CD4-positive, alpha-beta T cell treated with Interleukin-15 for 1 hour (primary cell): ENCODE results near the gene FABP7.
"Not testable (repeated sequence)": the region's sequence is repeated elsewhere in the genome, so short reads cannot be mapped to it uniquely, and the experiment has no call there.

Experiments used
- DNase-seq: peaks from one replicate; pipeline ENCODE4 v3.0.0-alpha.2; 2020

FABP7 gene

DNA sequence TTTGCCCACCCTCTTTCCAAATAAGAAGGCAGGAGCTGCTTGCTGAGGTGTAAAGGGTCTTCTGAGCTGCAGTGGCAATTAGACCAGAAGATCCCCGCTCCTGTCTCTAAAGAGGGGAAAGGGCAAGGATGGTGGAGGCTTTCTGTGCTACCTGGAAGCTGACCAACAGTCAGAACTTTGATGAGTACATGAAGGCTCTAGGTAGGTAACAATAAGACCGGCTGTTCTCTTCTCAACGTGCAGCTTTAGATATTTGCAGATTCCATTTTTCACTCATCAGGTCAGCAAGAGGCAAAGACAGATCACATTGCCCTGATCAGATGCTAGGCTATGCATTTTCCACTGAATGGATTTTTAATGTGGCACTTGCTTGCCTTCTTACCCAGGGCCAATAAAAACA lies at the start of gene FABP7:
TSS of gene FABP7 (plus strand) at position 50 of the 400 bp plus-strand sequence. CDS start at position 129, 79 bp downstream.
- DNase-seq: no peak

- DNase-seq: no peak
Observed at GRCh38 chr6:122730334-122730733, 49.2 kb upstream of the FABP7 start.

GRCh38 chr6:122730775-122731386 lies 48.6 kb upstream of the FABP7 start:
- no peak for DNase-seq

- DNase-seq: no peak
Observed at GRCh38 chr6:122733259-122733658, 46.3 kb upstream of the FABP7 start.

GRCh38 chr6:122734529-122735395 lies 44.8 kb upstream of the FABP7 start:
- no peak for DNase-seq

DNA sequence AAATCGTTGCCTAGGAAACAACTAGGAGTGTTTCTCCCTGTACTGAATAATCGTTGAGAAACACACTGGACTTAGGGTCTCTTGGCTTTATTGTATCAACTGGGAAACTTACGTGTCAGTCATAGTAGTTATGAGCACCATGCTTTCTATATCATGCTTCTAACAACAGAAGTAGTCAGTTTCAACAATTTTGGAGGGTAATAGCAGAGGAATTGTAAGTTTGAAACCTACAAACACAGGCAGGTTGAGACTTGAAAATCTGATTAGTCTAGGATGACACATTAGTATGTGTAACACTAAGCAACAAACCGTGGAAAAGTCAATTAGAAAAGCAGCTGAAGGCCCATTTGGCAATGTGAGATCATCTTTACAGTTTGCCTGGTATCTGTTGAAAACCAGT lies 43.9 kb upstream of the FABP7 start:
- DNase-seq: no peak

DNA sequence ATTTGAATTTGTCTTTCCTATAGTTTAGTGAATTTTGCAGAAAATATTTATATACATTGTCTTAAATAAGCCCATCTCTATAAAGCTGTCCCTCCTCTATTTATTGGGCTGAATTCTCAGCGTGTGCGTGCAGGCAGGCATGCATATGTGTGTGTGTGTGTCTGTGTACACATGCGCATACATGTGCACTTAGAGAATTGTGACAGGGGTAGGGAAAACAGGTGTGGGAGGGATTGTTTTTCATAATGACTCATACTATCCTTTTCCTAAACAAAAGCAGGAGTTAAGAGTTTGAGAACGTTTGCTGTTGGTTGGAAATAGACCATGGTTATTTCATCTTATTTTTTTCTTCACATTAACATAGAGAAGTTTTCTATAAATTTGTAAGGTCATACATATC lies 43.4 kb upstream of the FABP7 start:
- DNase-seq: no peak

DNA sequence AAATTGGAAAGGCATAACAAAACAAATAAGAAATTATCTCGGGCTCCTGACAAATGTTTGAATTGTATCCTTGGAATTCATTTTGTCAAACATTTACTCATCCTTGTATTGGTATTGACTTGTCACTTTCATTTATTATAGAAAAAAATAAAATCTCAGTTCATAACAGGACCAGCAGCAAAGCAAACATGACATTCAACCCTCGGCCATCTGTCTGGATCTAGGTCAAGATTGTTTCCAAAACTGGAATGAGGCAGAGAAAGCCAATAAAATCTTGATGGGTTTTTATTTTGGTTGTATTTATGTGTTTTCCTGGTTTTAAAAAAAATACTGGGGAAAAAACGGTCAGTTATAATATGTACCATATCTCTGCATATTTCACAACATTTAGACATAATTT lies 42.9 kb upstream of the FABP7 start:
- no peak for DNase-seq

- no peak for DNase-seq
Observed at GRCh38 chr6:122740091-122740490, 39.4 kb upstream of the FABP7 start.

GRCh38 chr6:122740936-122741335 lies 38.6 kb upstream of the FABP7 start:
- DNase-seq: no peak

DNA sequence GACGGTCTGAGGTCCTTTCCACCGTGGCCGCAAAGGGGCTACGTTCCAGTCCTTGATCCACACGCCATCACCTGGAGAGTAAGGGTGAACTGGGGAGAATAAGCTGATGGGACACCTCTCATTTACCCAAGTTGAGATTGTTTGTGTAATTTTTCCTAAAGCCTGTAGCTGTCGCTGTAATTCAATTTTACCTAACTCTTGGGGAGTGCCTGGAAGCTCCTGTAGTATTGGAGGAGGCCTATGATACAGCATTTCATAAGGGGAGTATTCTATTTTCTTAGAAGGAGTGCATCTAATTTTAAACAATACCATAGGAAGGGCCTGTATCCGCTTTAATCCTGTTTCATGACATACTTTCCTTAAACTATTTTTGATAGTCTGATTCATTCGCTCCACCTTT lies 35.3 kb upstream of the FABP7 start:
- not testable (repeated sequence) for DNase-seq

DNA sequence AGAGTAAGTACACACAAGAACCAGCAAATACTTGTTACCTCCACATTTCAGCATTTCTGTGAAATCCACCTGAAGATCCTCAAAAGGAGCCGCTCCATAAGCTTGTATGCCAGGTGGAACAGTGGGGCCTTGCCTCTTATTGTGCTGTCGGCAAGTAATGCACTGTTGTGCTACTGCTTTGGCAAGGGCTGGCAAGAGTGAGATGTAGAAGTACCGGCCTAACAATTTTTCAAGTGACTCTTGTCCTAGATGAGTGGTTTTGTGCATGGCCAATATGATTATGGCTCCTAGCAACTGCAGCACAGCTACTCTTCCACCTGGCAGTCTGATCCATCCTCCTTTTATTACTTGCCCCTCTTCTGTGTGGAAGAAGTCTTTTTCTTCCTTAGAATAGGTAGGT lies 34.7 kb upstream of the FABP7 start:
- not testable (repeated sequence) for DNase-seq

GRCh38 chr6:122746688-122747087 lies 32.8 kb upstream of the FABP7 start:
- no peak for DNase-seq

DNA sequence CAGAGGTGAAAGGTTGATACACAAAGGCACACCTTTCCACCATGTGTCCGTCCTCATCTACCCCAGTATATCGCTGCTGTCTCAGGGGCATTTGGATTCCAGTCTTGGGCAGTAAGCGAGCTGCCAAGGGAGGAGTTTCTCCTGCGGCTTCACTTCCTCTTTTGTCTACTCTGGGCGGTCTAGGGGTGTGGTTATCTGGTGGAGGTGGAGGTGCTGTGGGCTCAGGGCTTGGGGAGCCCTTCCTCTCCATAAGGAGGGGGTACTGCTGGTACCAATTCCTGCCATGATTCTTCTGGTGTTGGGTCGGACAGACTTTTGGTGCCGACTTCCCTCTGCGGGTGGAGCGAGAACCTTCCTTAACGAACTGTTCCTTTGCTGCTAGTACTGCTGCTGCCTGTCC lies 31.9 kb upstream of the FABP7 start:
- DNase-seq: peak; percentile 66

GRCh38 chr6:122748945-122749344 lies 30.6 kb upstream of the FABP7 start:
- DNase-seq: not testable (repeated sequence)

DNA sequence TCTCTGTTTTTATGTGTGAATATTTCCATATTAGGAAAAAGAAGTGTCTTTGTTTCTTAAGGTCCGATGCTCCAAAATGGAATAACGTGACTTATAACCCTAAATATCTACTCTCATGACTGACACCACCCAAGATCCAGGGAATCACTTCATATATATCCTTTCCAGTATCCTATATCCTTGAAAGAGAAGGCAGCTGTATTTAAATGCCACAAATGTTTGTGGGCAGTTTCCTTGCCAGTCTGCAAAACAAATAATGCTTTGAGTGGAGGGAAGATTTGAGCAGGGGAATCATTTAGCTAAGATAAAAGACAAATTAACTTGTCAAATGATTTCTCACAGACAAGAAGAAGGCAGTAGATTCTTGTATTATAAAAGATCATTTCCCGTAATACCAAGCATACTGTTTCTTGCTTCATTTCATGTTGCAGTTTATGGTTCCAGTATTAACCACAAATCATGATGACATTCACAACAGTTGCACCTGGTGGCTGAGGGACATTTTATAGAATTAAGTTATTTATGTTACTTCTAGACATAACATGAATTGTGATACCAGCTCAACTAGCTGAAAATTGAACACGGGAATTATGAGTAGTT lies 30.0 kb upstream of the FABP7 start:
- DNase-seq: no peak

DNA sequence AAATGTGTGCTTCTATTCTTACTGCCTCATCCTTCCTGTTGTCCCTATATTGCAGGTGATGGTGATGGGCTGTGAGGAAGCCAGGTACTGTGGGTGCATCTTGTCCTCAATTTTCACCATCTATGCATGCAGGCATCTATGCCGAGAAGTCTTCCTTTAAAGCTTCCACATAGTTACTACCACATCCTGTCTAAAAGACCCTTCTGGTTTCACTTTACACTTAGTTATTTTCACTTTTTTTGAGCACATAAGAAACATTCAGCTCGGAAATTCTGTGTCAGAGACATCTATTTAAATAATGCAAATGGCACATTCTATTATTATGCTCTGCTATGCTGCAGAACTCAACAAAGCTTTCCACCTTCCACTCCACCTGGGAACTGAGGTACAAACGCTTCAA lies 28.2 kb upstream of the FABP7 start:
- no peak for DNase-seq

GRCh38 chr6:122752459-122752858 lies 27.1 kb upstream of the FABP7 start:
- no peak for DNase-seq

DNA sequence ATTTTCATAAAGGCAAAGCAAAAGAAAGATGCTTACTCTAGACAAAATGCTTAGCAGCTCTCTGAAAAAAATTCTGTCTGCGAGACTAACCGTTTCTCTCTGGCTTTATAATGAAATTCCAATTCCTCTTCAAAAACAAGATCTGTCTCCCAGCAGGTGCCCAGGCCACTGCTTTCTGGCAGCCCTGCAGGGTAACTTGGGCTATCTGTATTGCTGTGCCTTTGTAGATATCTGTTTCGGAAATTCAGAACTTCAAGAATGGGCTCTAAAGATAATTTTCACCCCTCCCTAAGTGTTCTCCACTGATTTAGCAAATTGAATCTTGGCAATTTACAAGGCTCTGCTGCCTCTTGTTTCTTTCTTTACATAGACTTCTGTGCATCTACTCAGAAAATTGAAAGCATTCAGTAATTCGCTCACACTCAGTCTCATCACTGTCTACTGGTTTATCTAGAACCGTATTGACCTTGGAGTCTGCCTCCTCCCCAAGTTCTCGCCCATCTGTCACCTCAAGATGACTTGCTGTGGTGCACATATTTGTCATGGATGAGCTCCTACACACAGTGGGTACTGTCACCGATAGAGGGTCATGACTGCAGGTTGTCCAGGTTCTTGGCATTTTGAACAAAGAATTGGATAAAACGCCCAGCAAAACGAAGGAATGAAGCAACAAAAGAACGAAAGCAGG lies 26.4 kb upstream of the FABP7 start:
- no peak for DNase-seq

- no peak for DNase-seq
Observed at GRCh38 chr6:122753688-122754056, 25.8 kb upstream of the FABP7 start.

DNA sequence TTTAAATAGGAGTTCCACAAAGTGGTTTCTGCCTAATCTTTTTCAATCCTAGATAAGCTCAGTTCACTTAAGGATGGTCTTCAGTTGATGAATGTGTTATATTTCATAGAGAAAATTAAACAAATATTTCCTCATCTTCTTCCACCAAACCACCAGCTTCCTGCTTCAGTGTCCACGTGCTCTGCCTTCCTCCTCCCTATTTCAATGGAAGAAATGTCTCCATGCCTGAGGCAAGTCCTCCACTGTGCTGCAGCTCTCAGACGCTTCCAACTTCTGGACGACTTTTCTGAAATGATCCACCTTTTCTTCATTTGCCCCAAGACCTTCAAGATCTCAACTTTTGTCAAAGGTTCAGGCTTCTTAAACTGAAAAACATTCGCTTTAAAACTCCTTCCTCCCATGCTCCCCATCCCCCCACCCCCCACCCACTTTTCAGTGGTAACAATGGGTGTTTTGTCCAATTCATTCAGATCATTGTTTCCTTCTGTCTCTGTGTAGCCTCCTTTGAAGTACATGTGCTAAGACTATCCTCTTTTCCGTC lies 25.3 kb upstream of the FABP7 start:
- DNase-seq: no peak

GRCh38 chr6:122755901-122756300 lies 23.6 kb upstream of the FABP7 start:
- DNase-seq: no peak

GRCh38 chr6:122758927-122759334 lies 20.6 kb upstream of the FABP7 start:
- no peak for DNase-seq
